ENCODE measurements around the gene INTS3.

DNA sequence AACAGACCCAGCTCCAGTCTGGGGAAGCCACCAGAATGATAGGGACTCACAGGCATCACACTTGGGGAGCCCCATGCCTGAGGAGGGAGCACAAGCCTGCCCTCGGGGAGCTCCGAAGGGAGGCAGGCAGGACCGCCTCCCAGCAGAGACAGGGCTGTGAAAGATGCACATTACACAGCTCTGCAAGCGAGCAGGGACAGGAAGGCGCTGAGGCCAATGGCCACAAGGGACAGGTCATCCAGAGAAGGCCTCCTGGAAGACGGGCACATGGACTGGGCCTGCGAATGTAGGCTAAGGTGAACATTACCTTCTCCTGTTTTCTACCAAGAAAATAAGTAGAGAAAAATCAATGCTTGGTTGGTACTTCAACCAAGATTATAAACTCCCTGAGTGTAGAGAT, 45.1 kb upstream of the INTS3 start:
- TF ChIP-seq, protein P1, sequence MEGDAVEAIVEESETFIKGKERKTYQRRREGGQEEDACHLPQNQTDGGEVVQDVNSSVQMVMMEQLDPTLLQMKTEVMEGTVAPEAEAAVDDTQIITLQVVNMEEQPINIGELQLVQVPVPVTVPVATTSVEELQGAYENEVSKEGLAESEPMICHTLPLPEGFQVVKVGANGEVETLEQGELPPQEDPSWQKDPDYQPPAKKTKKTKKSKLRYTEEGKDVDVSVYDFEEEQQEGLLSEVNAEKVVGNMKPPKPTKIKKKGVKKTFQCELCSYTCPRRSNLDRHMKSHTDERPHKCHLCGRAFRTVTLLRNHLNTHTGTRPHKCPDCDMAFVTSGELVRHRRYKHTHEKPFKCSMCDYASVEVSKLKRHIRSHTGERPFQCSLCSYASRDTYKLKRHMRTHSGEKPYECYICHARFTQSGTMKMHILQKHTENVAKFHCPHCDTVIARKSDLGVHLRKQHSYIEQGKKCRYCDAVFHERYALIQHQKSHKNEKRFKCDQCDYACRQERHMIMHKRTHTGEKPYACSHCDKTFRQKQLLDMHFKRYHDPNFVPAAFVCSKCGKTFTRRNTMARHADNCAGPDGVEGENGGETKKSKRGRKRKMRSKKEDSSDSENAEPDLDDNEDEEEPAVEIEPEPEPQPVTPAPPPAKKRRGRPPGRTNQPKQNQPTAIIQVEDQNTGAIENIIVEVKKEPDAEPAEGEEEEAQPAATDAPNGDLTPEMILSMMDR (IDR thresholded peaks at IDR 0.05) = no peak
- no peak for TF ChIP-seq ZFX (IDR thresholded peaks at IDR 0.05; ENCODE audit: borderline replicate concordance)

Measured in 22Rv1 (cell line).